Body of pancreas (tissue), 4 donors: ENCODE measurements around the gene RITA1. TPM values are rescaled to one million over a fixed set of nuclear protein-coding genes. Genes with fewer than 3 reads are reported as not detected.

Source experiments
- ATAC-seq: fragments of 150-250 bp; one replicate; pipeline ENCODE4 v1.9.1; 2016
- DNase-seq, 4 donors: peaks; one replicate each; pipeline ENCODE4 v3.0.0-alpha.2; 2019
- H3K27ac ChIP-seq, 4 donors: fragments of 200-600 bp; sonication (generic); 1 replicate in 3 of 4; 2 replicates in 1 of 4; pipeline versions ENCODE4 v1.5.1 to v1.6.1; 2016 to 2019; ENCODE audit warnings: mild to moderate bottlenecking in 1 of 4, mixed read lengths in 1 of 4, moderate library complexity in 1 of 4
- H3K27me3 ChIP-seq, 2 donors: fragments of 200-600 bp; sonication (generic); one replicate each; pipeline ENCODE4 v1.6.0; 2016; ENCODE audit warnings: mild to moderate bottlenecking in 1 of 2
- H3K36me3 ChIP-seq, 2 donors: fragments of 200-600 bp; sonication (generic); replicated peaks in 1 of 2; 2 replicates each; pipeline ENCODE4 v1.5.1; 2016; ENCODE audit warnings: low read depth in 2 of 2; ENCODE audit not compliant: insufficient read depth in 1 of 2
- H3K4me1 ChIP-seq: fragments of 200-600 bp; sonication (generic); one replicate; pipeline ENCODE4 v1.6.0; 2016
- H3K4me3 ChIP-seq, 2 donors: fragments of 200-600 bp; sonication (generic); 1 replicate in 1 of 2; 2 replicates in 1 of 2; pipeline ENCODE4 v1.5.1; 2016 to 2019
- H3K9me3 ChIP-seq, 3 donors: fragments of 200-600 bp; sonication (generic); 1 replicate in 2 of 3; 2 replicates in 1 of 3; pipeline ENCODE4 v1.5.1; 2016
- POLR2A ChIP-seq, 3 donors: fragments of 450-650 bp; IDR thresholded peaks; one replicate each; pipeline ENCODE4 v1.6.1; 2016; ENCODE audit warnings: antibody characterized with exemption in 3 of 3, mild to moderate bottlenecking in 2 of 3
- WGBS, 2 donors: methylation state at CpG; one replicate each; pipeline ENCODE4 v1.1.5; 2017; 5-methylcytosine and 5-hydroxymethylcytosine counted together
- intact Hi-C: fragments of 100-400 bp; cut with DNase I; formaldehyde crosslinking; loops from one replicate; pipeline ENCODE4 v1.15.1; 2023
- total RNA-seq, 2 donors: library from RNA; depleted of rRNA; stranded (reverse); fragments of >200 nt; gene quantifications; one replicate each; pipeline ENCODE4 v1.1.0, GENCODE V29; 2016
- TF ChIP-seq, protein P1 (sequence below), 7 experiments: fragments of 450-650 bp in 4 of 7; fragments of 200-600 bp in 3 of 7; sonication (generic) in 3 of 7; IDR thresholded peaks; one replicate each; pipeline ENCODE4 v1.5.1; 2016 to 2019; ENCODE audit warnings: antibody characterized with exemption in 7 of 7

Gene RITA1
- total RNA-seq, 2 donors from 2014 or later = 6.9 to 15.3 TPM

DNA sequence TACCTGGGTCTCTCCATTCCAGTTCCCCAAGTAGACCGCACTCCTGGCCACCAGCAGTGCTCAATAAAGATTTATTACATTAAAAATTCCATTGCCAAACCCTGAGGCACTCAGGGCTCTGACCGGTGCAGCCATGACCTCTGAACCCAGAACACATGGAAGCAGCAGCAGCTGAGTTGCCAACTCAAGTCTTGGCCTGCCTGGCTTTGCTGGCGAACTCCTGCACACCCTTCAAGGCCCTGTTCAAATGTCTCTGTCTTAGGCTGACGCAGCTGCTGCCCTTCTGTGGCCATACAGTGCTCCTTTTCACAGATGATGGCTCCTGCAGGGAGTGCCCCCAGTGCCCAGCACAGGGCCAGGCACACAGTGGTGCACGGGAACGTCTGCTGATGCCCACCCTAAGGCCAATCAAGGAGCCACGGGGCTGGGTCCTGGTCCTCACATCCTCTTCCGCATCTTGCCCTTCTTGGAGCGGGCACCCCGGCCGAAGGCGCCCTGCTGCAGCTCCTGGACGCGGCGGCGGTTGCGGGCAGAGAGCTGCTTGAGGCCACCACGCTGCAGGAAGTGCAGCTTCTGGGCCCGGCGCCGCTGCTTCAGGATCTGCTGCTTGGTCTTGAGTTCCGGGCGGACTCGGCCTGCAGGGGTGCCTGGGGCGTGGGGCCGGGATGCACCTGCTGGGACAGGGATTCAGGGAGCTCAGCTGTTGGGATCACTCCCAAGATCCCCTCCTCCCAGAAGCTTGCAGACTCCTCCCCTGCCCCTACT lies 26.9 kb upstream of the RITA1 start:
- Histone ChIP-seq H3K27me3 (peaks cover 0 to 3% of the 10 kb centered on the region in 2 donors), H3K36me3 (peaks cover 16 to 24% of the 10 kb centered on the region in 2 donors), H3K9me3 (no peaks in the 10 kb centered on the region), H3K27ac (no peak overlapping the region), H3K4me1 (peaks cover 26% of the 10 kb centered on the region), H3K4me3 (no peak overlapping the region)
- TF ChIP-seq, protein P1, sequence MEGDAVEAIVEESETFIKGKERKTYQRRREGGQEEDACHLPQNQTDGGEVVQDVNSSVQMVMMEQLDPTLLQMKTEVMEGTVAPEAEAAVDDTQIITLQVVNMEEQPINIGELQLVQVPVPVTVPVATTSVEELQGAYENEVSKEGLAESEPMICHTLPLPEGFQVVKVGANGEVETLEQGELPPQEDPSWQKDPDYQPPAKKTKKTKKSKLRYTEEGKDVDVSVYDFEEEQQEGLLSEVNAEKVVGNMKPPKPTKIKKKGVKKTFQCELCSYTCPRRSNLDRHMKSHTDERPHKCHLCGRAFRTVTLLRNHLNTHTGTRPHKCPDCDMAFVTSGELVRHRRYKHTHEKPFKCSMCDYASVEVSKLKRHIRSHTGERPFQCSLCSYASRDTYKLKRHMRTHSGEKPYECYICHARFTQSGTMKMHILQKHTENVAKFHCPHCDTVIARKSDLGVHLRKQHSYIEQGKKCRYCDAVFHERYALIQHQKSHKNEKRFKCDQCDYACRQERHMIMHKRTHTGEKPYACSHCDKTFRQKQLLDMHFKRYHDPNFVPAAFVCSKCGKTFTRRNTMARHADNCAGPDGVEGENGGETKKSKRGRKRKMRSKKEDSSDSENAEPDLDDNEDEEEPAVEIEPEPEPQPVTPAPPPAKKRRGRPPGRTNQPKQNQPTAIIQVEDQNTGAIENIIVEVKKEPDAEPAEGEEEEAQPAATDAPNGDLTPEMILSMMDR (IDR thresholded peaks at IDR 0.05) = no peak
- TF ChIP-seq POLR2A (IDR thresholded peaks at IDR 0.05) = no peak
- no peak for ATAC-seq
- WGBS, 2 donors = 88 to 95% methylated on average over 4 to 26 of the region's 26 CpGs
- DNase-seq = no peak
- intact Hi-C loops = loop anchor here (5.0 kb wide), 1 partner anchor 106 kb away; no protein-coding TSS in a partner anchor

DNA sequence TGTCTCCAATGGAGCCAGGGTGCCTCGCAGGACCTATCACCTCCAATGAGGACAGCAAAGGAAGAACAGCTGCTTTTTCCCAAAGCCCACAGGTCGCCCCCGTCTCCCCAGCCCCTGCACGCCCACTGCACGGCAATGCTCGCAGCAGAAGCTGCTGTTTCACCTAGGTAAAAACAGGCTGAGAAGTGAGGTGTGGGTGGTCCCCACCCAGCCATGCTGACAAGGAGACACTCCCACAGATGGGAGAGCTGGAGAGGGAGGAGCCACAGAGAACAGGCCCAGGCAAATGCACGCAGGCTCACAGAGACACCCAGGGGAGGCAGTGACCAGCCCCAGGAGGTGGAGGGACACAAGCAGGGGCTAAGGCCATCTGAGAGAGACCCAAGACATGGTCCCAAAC lies 25.6 kb upstream of the RITA1 start:
- peaks cover 14% of the 10 kb centered on the region for H3K4me1 ChIP-seq
- H3K36me3 ChIP-seq = peaks cover 19 to 26% of the 10 kb centered on the region in 2 donors
- no peak overlapping the region for H3K4me3 ChIP-seq
- WGBS, 2 donors = 89 to 94% methylated on average over 5 to 7 of the region's 7 CpGs
- no peak for DNase-seq
- no peak overlapping the region for H3K27ac ChIP-seq
- H3K27me3 ChIP-seq = no peaks in the 10 kb centered on the region
- ATAC-seq = no peak
- intact Hi-C loops = loop anchor here (5.0 kb wide), 1 partner anchor 108 kb away; no protein-coding TSS in a partner anchor
- TF ChIP-seq POLR2A (IDR thresholded peaks at IDR 0.05) = no peak
- TF ChIP-seq, protein P1 (IDR thresholded peaks at IDR 0.05) = no peak
- H3K9me3 ChIP-seq = no peaks in the 10 kb centered on the region

DNA sequence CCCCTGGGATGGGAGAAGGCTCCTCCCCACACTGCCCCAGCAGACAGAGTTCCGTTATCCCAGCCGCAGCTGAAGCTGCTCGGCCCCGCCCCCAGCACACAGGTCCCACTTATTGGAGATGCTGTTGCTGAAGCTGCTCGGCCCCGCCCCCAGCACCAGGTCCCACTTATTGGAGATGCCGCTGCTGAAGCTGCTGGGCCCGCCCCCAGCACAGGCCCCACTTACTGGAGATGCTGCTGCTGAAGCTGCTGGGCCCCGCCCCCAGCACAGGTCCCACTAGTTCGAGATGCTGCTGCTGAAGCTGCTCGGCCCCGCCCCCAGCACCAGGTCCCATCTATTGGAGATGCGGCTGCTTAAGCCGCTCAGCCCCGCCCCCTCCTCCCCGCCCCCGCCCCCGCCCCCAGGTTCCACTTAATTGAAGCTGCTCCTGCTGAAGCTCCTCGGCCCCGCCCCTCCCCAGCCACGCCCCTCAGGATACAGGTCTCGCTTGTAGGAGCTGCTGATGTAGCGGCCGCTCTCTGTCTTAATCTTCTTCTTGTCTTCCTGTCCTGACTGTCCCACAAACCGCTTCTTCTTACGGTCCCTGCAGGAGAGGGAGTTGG lies 24.0 kb upstream of the RITA1 start:
- no peak overlapping the region for H3K4me3 ChIP-seq
- DNase-seq (no peak), ATAC-seq (no peak)
- TF ChIP-seq POLR2A (IDR thresholded peaks at IDR 0.05) = no peak
- TF ChIP-seq, protein P1 (IDR thresholded peaks at IDR 0.05) = no peak
- no peak overlapping the region for H3K27ac ChIP-seq
- H3K36me3 ChIP-seq = peaks cover 29 to 35% of the 10 kb centered on the region in 2 donors
- H3K4me1 ChIP-seq = peaks cover 14% of the 10 kb centered on the region
- no peaks in the 10 kb centered on the region for H3K9me3 ChIP-seq
- 81 to 84% methylated on average over 12 to 25 of the region's 26 CpGs for WGBS, 2 donors
- intact Hi-C loops = no loop called here
- H3K27me3 ChIP-seq = no peaks in the 10 kb centered on the region

DNA sequence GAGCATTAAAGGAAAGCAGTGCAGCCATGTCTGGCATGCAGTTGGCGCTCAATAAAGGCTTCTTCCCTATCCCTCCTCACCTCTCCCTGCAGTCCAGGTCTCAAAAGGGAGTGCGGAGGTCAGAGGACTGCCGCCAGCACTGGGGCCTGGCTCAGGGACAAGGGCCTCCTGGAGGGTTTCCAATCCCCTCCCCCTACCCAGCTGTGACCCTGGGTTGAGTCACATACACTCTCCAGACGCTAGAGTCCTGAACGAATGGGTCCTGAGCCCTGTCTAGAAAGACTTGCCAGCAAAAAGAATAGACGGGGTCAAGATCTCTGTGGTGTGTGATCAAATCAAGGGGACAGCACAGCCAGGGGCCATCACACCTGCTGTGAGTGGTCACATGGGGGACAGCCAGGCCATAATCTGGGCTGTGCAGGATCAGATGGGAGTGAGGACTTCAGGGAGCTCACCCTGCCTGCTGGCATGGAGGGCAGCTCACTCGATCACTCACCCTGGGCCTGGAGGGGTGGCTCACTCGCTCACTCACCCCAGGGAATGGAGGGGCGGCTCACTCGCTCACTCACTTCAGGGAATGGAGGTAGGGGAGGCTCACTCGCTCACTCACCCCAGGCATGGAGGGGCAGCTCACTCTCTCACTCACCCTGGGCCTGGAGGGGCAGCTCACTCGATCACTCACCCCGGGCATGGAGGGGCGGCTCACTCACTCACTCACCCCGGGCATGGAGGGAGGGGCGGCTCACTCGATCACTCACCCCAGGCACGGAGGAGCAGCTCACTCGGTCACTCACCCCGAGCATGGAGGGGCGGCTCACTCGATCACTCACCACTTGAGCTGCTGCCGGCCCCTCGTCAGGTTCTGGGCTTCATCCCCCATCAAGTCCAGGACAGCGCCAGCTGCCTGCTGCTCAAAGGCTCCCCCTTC lies 23.2 kb upstream of the RITA1 start:
- TF ChIP-seq, protein P1 (IDR thresholded peaks at IDR 0.05) = peak in 1 of 7 experiments; percentile 7
- no peak for TF ChIP-seq POLR2A (IDR thresholded peaks at IDR 0.05)
- Histone ChIP-seq H3K27ac (no peak overlapping the region), H3K9me3 (no peaks in the 10 kb centered on the region), H3K4me3 (no peak overlapping the region), H3K27me3 (no peaks in the 10 kb centered on the region), H3K4me1 (peaks cover 14% of the 10 kb centered on the region), H3K36me3 (peaks cover 29 to 35% of the 10 kb centered on the region in 2 donors)
- intact Hi-C loops = no loop called here
- WGBS, 2 donors = 78 to 80% methylated on average over 13 to 25 of the region's 25 CpGs
- ATAC-seq (peak; percentile 70), DNase-seq (peak; percentile 68 to 86 (median 75))
